G401.6 (cell line): Measurements from ENCODE around the gene PLPPR1.

Experiments
- FAIRE-seq: peaks from 2 replicates; lab custom pipeline; 2012; peaks lifted over from hg19 to GRCh38; lab: Jason Lieb, UNC

PLPPR1 gene

GRCh38 chr9:101352892-101353463 is 324.5 kb downstream of the PLPPR1 start:
- no peak for FAIRE-seq

GRCh38 chr9:101353683-101354082 is 325.2 kb downstream of the PLPPR1 start:
- FAIRE-seq: no peak

GRCh38 chr9:101354143-101354764 is 325.7 kb downstream of the PLPPR1 start:
- no peak for FAIRE-seq

GRCh38 chr9:101354765-101355708 is 326.5 kb downstream of the PLPPR1 start:
- no peak for FAIRE-seq

- no peak for FAIRE-seq
These were observed 328.1 kb downstream of the PLPPR1 start for GRCh38 chr9:101356619-101357018.

GRCh38 chr9:101359679-101360078 is 331.2 kb downstream of the PLPPR1 start:
- FAIRE-seq: no peak

- no peak for FAIRE-seq
These were observed 332.1 kb downstream of the PLPPR1 start for GRCh38 chr9:101360647-101361046.

GRCh38 chr9:101362450-101362849 is 333.9 kb downstream of the PLPPR1 start:
- no peak for FAIRE-seq

- no peak for FAIRE-seq
These were observed 336.7 kb downstream of the PLPPR1 start for GRCh38 chr9:101365181-101365580.

- no peak for FAIRE-seq
These were observed 337.7 kb downstream of the PLPPR1 start for GRCh38 chr9:101366038-101366756.

- no peak for FAIRE-seq
These were observed 338.8 kb downstream of the PLPPR1 start for GRCh38 chr9:101367323-101367722.

GRCh38 chr9:101369286-101369685 is 340.8 kb downstream of the PLPPR1 start:
- no peak for FAIRE-seq

- no peak for FAIRE-seq
These were observed 341.5 kb downstream of the PLPPR1 start for GRCh38 chr9:101369884-101370531.

- FAIRE-seq: no peak
These were observed 343.3 kb downstream of the PLPPR1 start for GRCh38 chr9:101371813-101372212.

GRCh38 chr9:101372327-101373118 is 344.0 kb downstream of the PLPPR1 start:
- no peak for FAIRE-seq
